Measurements from ENCODE around the gene RYK.
A peak's percentile ranks its signal among the peaks of the same experiment; 100 is the strongest.
"Not testable (repeated sequence)": the region's sequence is repeated elsewhere in the genome, so short reads cannot be mapped to it uniquely, and the experiment has no call there.

Gene RYK

GRCh38 chr3:134281912-134282658, 31.4 kb upstream of the RYK start:
- Histone ChIP-seq H3K27ac (ENCODE audit: low read length) (no peak overlapping the region), H3K4me3 (ENCODE audit: low read length) (no peak overlapping the region), H3K27me3 (ENCODE audit: insufficient read depth, low read length) (no peaks in the 10 kb centered on the region), H3K36me3 (ENCODE audit: insufficient read depth, low read depth, low read length) (no peaks in the 10 kb centered on the region), H3K4me1 (ENCODE audit: insufficient read depth, low read length) (0 out of 2 replicates have a peak, but pooled peaks cover 5% of the 10 kb centered on the region), H3K9me3 (ENCODE audit: insufficient read depth, low read depth, low read length) (no peaks in the 10 kb centered on the region), H3K9ac (ENCODE audit: low read depth, low read length) (no peak overlapping the region)

- Histone ChIP-seq H3K9me3 (ENCODE audit: insufficient read depth, low read depth, low read length) (no peaks in the 10 kb centered on the region), H3K4me1 (ENCODE audit: insufficient read depth, low read length) (0 out of 2 replicates have a peak, but pooled peaks cover 5% of the 10 kb centered on the region), H3K27me3 (ENCODE audit: insufficient read depth, low read length) (no peaks in the 10 kb centered on the region), H3K36me3 (ENCODE audit: insufficient read depth, low read depth, low read length) (no peaks in the 10 kb centered on the region), H3K27ac (ENCODE audit: low read length) (no peak overlapping the region), H3K4me3 (ENCODE audit: low read length) (no peak overlapping the region), H3K9ac (ENCODE audit: low read depth, low read length) (no peak overlapping the region)
Observed at GRCh38 chr3:134279466-134279865, 28.8 kb upstream of the RYK start.

GRCh38 chr3:134277066-134277660, 26.5 kb upstream of the RYK start:
- Histone ChIP-seq H3K9ac (ENCODE audit: low read depth, low read length) (no peak overlapping the region), H3K9me3 (ENCODE audit: insufficient read depth, low read depth, low read length) (no peaks in the 10 kb centered on the region), H3K4me1 (ENCODE audit: insufficient read depth, low read length) (0 out of 2 replicates have a peak, but pooled peaks cover 5% of the 10 kb centered on the region), H3K4me3 (ENCODE audit: low read length) (no peak overlapping the region), H3K36me3 (ENCODE audit: insufficient read depth, low read depth, low read length) (no peaks in the 10 kb centered on the region), H3K27me3 (ENCODE audit: insufficient read depth, low read length) (no peaks in the 10 kb centered on the region), H3K27ac (ENCODE audit: low read length) (no peak overlapping the region)

DNA sequence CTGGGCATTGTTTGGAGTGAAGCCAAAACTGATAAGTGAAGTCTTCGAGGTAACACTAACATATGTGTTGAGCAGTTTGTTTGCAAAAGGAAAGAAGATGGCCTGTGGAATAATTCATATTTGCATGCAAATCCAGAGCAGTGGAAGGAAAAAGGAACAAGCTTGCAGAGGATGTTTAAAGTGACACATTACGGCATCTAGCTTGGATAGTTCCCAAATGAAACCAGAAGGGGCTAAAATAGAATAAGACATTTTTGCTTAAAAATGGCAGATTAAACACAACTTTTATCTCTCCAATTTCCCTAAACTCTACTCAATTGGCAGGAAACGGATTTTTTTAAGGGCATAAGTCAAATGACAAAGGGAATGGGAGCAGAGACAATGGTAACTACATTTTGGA, 25.4 kb upstream of the RYK start:
- no peaks in the 10 kb centered on the region for H3K9me3 ChIP-seq (ENCODE audit: insufficient read depth, low read depth, low read length)
- H3K4me1 ChIP-seq (ENCODE audit: insufficient read depth, low read length) = no peaks in the 10 kb centered on the region
- H3K27ac ChIP-seq (ENCODE audit: low read length) = no peak overlapping the region
- no peak overlapping the region for H3K9ac ChIP-seq (ENCODE audit: low read depth, low read length)
- no peaks in the 10 kb centered on the region for H3K27me3 ChIP-seq (ENCODE audit: insufficient read depth, low read length)
- H3K36me3 ChIP-seq (ENCODE audit: insufficient read depth, low read depth, low read length) = no peaks in the 10 kb centered on the region
- no peak overlapping the region for H3K4me3 ChIP-seq (ENCODE audit: low read length)

DNA sequence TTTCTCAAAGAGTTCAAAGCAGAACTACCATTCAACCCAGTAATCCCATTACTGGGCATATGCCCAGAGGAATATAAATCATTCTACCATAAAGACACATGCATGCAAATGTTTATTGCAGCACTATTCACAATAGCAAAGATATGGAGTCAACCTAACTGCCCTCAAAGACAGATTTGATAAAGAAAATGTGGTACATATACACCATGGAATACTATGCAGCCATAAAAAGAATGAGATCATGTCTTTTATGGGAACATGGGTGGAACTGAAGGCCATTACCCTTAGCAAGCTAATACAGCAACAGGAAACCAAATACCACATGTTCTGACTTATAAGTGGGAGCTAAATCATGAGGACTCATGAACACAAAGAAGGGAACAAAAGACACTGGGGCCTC, 24.5 kb upstream of the RYK start:
- not testable (repeated sequence) for H3K9ac ChIP-seq (ENCODE audit: low read depth, low read length); H3K27ac ChIP-seq (ENCODE audit: low read length); H3K4me3 ChIP-seq (ENCODE audit: low read length); H3K4me1 ChIP-seq (ENCODE audit: insufficient read depth, low read length); H3K36me3 ChIP-seq (ENCODE audit: insufficient read depth, low read depth, low read length); H3K9me3 ChIP-seq (ENCODE audit: insufficient read depth, low read depth, low read length); H3K27me3 ChIP-seq (ENCODE audit: insufficient read depth, low read length)

DNA sequence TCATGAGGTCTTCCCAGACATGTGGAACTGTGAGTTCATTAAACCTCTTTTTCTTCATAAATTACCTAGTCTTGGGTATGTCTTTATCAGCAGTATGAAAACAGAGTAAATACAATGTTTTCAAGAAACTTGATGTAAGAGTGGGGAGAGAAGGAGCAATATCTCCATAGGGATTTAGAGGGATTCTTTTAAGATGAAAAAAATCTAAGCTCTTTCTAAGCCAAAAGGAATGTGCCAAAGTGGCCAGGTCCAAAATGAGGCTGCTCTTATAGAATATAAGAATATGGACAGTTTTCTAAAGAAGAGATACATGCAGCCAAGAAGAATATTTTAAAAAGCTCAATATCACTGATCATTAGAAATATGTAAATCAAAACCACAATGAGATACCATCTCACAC, 23.9 kb upstream of the RYK start:
- H3K27ac ChIP-seq (ENCODE audit: low read length) = no peak overlapping the region
- no peak overlapping the region for H3K9ac ChIP-seq (ENCODE audit: low read depth, low read length)
- H3K4me3 ChIP-seq (ENCODE audit: low read length) = no peak overlapping the region
- no peaks in the 10 kb centered on the region for H3K36me3 ChIP-seq (ENCODE audit: insufficient read depth, low read depth, low read length)
- H3K9me3 ChIP-seq (ENCODE audit: insufficient read depth, low read depth, low read length) = no peaks in the 10 kb centered on the region
- no peaks in the 10 kb centered on the region for H3K27me3 ChIP-seq (ENCODE audit: insufficient read depth, low read length)
- no peaks in the 10 kb centered on the region for H3K4me1 ChIP-seq (ENCODE audit: insufficient read depth, low read length)

DNA sequence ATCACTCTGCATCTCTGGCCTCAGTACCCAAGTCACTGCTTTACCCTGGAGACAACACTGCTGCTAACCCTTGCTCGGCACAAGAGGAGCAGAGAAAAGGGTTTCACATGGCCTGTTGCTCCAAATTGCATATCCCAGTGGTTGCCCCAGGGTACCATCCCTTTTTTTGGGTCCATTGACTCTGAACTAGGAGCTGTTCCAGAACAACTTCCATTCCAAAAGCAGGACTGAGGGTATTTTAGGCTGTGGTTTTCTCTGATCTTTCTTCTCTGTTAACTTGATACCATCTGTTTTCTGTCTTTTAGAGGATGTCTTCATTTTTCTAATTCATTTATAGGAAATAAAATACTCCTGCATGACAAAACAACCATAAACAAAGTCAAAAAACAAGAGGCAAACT, 17.3 kb upstream of the RYK start:
- Histone ChIP-seq H3K4me1 (ENCODE audit: insufficient read depth, low read length) (no peaks in the 10 kb centered on the region), H3K27me3 (ENCODE audit: insufficient read depth, low read length) (no peaks in the 10 kb centered on the region), H3K4me3 (ENCODE audit: low read length) (no peak overlapping the region), H3K27ac (ENCODE audit: low read length) (no peak overlapping the region), H3K9me3 (ENCODE audit: insufficient read depth, low read depth, low read length) (no peaks in the 10 kb centered on the region), H3K9ac (ENCODE audit: low read depth, low read length) (no peak overlapping the region), H3K36me3 (ENCODE audit: insufficient read depth, low read depth, low read length) (no peaks in the 10 kb centered on the region)

- peak overlapping the region; percentile 39; the same call in 1 of the 2 replicates for H3K4me3 ChIP-seq (ENCODE audit: low read length)
- no peak overlapping the region for H3K27ac ChIP-seq (ENCODE audit: low read length)
- H3K9me3 ChIP-seq (ENCODE audit: insufficient read depth, low read depth, low read length) = no peaks in the 10 kb centered on the region
- H3K4me1 ChIP-seq (ENCODE audit: insufficient read depth, low read length) = peaks cover 16% of the 10 kb centered on the region; the same call in 1 of the 2 replicates
- no peaks in the 10 kb centered on the region for H3K36me3 ChIP-seq (ENCODE audit: insufficient read depth, low read depth, low read length)
- H3K27me3 ChIP-seq (ENCODE audit: insufficient read depth, low read length) = no peaks in the 10 kb centered on the region
- peak overlapping the region; percentile 39; the same call in 1 of the 2 replicates for H3K9ac ChIP-seq (ENCODE audit: low read depth, low read length)
Observed at GRCh38 chr3:134260987-134261386, 10.3 kb upstream of the RYK start.

DNA sequence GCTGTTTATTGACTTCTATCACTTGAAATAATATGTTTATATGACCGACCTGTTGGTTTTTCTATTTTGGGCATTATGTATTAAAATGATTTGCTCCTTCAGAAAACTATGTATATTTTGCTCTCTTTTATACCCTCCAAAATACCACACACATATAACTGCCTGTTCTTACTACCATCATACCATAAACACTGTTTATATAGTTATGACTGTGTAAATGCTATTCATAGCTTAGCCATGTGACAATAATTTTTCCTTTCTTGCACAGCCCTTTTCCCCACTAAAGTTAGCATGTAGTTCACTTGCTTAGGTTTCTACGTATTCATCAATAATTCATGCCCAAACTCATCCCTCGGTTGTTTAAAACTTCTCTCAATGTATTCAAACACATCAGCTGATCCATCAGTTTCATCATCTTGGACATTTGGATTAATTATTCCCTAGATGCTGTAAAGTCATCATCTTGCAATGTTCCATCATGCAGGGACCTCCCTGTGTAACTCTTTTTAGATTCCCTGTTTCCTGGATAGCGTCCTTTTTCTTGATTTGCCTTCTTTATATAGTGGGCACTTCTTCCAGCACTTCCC, 8.2 kb upstream of the RYK start:
- H3K36me3 ChIP-seq (ENCODE audit: insufficient read depth, low read depth, low read length) = no peaks in the 10 kb centered on the region
- H3K4me3 ChIP-seq (ENCODE audit: low read length) = no peak overlapping the region
- peaks cover 16% of the 10 kb centered on the region; the same call in 1 of the 2 replicates for H3K4me1 ChIP-seq (ENCODE audit: insufficient read depth, low read length)
- no peaks in the 10 kb centered on the region for H3K27me3 ChIP-seq (ENCODE audit: insufficient read depth, low read length)
- no peak overlapping the region for H3K27ac ChIP-seq (ENCODE audit: low read length)
- H3K9ac ChIP-seq (ENCODE audit: low read depth, low read length) = no peak overlapping the region
- no peaks in the 10 kb centered on the region for H3K9me3 ChIP-seq (ENCODE audit: insufficient read depth, low read depth, low read length)

- H3K4me3 ChIP-seq (ENCODE audit: low read length) = no peak overlapping the region
- H3K27ac ChIP-seq (ENCODE audit: low read length) = no peak overlapping the region
- peaks cover 18% of the 10 kb centered on the region for H3K4me1 ChIP-seq (ENCODE audit: insufficient read depth, low read length)
- H3K9me3 ChIP-seq (ENCODE audit: insufficient read depth, low read depth, low read length) = no peaks in the 10 kb centered on the region
- no peak overlapping the region for H3K9ac ChIP-seq (ENCODE audit: low read depth, low read length)
- H3K27me3 ChIP-seq (ENCODE audit: insufficient read depth, low read length) = no peaks in the 10 kb centered on the region
- H3K36me3 ChIP-seq (ENCODE audit: insufficient read depth, low read depth, low read length) = no peaks in the 10 kb centered on the region
Observed at GRCh38 chr3:134255404-134255803, 4.7 kb upstream of the RYK start.

GRCh38 chr3:134253475-134254226, 3.0 kb upstream of the RYK start:
- no peak overlapping the region for H3K9ac ChIP-seq (ENCODE audit: low read depth, low read length)
- peaks cover 24% of the 10 kb centered on the region for H3K4me1 ChIP-seq (ENCODE audit: insufficient read depth, low read length)
- H3K36me3 ChIP-seq (ENCODE audit: insufficient read depth, low read depth, low read length) = no peaks in the 10 kb centered on the region
- H3K27ac ChIP-seq (ENCODE audit: low read length) = peak overlapping the region; percentile 23
- H3K9me3 ChIP-seq (ENCODE audit: insufficient read depth, low read depth, low read length) = no peaks in the 10 kb centered on the region
- H3K27me3 ChIP-seq (ENCODE audit: insufficient read depth, low read length) = no peaks in the 10 kb centered on the region
- no peak overlapping the region for H3K4me3 ChIP-seq (ENCODE audit: low read length)

All from iPS-20b (cell line).